HFF-Myc (cell line): ENCODE data around the gene RPTOR.

ENCODE experiments used
- DNase-seq: peaks from one replicate; pipeline ENCODE4 v3.0.0-alpha.2; 2011; ENCODE audit warnings: low read depth; ENCODE audit errors: extremely low read depth
- H3K4me3 ChIP-seq: replicated peaks from 2 replicates; pipeline ENCODE4 v1.5.1; 2011; ENCODE audit warnings: low read depth, mild to moderate bottlenecking, control low read depth, low read length
- TF ChIP-seq, protein P1 (sequence below): IDR thresholded peaks from 2 replicates; pipeline ENCODE4 v1.5.1; 2012; ENCODE audit warnings: mild to moderate bottlenecking, low read depth, low read length, control low read depth; ENCODE audit errors: missing control alignments

The RPTOR gene

DNA sequence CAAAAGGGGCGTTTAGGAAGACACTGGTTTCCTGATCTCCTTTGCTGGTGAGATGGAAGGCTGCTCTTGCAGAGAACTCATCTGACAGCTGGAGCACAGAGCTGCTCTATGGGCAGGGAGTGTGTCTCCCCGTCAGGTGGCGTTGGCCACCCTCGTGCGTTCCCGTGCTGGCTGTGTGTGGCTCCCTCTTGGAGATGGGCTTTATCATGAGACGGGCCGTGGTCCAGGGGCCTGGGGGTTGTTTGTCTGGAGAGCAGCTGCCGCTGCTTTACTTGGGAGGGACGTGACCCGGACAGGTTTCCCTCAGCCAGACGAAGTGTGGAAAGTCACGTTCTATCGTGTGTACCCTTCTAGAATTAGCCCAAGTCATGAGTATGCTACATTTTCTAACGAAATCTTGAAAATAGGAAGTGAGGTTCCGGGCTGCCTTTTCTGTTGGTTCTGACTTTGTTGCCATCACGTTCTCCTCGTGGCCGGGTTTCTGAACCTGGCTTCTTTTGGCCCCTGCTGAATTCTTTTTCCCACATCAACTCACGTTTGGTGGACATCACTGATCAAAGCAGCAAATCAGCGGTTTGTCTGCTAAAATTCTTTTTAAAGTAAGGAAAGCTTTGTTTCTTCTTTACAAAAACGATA lies 341.4 kb downstream of the RPTOR start:
- TF ChIP-seq, protein P1, sequence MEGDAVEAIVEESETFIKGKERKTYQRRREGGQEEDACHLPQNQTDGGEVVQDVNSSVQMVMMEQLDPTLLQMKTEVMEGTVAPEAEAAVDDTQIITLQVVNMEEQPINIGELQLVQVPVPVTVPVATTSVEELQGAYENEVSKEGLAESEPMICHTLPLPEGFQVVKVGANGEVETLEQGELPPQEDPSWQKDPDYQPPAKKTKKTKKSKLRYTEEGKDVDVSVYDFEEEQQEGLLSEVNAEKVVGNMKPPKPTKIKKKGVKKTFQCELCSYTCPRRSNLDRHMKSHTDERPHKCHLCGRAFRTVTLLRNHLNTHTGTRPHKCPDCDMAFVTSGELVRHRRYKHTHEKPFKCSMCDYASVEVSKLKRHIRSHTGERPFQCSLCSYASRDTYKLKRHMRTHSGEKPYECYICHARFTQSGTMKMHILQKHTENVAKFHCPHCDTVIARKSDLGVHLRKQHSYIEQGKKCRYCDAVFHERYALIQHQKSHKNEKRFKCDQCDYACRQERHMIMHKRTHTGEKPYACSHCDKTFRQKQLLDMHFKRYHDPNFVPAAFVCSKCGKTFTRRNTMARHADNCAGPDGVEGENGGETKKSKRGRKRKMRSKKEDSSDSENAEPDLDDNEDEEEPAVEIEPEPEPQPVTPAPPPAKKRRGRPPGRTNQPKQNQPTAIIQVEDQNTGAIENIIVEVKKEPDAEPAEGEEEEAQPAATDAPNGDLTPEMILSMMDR: no peak
- H3K4me3 ChIP-seq: no peak overlapping the region
- DNase-seq: no peak

DNA sequence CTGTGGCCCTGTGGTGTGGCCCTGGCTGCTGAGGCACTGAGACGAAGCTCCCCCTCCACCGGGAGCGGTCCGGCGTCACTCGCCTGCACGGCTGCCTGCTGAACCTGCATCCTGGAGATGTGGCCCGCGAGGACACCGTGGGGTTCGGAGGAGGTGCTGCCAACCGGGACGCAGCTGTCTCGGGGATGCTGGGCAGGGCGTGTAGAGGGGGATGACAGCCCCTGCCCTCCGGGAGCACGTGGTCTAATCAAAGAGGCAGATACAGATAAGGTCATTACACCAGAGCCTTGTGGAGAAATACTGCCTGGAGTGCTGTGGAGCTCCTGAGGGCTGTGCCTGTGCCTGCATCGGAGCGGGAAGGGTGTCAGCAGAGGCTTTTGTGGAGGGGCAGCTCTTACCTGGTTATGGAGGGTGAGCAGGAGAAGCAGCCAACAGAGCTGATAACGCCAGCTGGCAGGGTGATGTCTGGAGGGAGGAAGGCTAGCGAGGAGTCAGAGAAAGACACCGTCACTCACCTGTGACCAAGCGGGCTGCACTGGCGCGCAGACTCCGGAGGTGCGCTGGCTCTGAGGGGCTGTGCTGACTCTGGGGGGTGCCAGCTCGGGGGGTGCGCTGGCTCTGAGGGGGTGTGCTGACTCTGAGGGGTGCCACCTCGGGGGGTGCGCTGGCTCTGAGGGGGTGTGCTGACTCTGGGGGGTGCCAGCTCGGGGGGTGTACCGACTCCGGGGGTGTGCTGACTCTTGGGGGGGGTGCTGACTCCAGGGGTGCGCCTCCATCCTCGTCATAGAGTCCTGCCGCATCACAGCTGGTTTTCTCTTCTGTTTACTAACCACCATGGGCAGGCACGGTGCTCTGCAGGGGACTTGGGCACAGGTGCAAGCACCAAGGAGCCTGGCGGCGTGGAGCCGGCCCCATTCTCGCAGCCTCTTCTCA lies 342.3 kb downstream of the RPTOR start:
- no peak overlapping the region for H3K4me3 ChIP-seq
- DNase-seq: no peak
- TF ChIP-seq, protein P1: no peak

DNA sequence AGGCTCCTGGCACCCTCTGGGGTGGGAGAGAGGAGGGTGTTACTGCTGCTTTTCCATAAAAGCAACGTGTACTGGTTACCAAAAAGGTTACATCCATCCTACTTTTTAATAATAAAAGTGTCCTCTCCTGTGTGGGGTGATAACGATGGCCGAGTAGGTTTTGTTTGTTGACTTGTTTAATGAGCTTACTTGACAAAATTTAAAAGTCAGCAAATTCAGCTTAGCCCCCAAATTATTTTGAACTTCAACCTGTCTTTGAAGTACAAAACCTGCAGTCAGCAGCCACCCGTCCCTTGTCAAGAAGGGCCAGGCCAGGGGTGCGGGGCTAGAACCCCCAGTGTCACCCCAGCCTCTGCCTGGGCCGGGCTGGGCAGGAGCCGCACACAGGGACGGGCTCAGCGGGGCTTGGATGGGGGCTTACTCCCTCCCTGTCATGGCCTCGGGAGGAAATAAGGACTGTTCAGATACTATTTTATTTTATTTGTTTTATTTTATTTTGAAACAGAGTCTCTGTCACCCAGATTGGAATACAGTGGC lies 343.1 kb downstream of the RPTOR start:
- no peak for DNase-seq
- no peak overlapping the region for H3K4me3 ChIP-seq
- TF ChIP-seq, protein P1: no peak

DNA sequence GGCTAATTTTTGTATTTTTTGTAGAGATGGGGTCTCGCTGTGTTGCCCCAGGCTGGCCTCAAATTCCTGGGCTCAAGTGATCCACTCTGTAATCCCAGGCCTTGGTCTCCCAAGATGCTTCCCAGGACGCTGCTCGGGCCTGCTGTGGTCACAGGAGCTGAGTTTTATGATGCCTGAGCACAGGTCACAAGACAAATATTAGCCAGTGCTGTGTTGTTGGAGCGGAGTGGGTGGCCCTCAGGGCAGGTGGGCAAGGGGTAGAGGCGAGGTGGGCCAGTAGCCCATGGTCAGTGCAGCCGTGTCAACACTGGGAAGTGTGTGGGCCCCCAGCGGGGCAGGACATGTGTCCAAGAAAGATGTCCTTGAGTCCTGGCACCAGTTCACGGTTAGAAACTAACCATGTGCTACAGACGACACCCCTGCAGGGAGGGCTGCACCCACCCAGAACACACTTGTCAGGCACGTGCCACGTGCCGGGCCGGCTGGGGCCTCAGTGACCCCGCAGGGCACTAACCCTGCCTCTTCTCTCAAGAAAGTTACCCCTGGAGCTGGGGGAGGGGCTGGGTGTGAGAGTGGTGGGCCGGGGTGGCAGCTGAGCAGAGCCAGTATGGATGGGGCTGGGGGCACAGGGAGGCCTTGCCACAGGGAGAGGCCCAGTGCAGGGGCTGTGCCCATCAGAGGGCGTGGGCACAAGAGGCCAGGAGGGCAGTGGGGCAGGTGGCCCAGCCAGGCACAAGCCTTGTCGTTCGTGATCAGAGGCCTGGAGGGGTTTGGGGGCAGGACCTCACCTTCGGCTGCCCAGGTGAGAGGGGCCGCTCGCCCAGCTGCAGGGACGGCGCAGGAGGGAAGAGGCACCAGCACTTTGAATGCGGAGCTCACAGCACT lies 343.9 kb downstream of the RPTOR start:
- TF ChIP-seq, protein P1: no peak
- H3K4me3 ChIP-seq: no peak overlapping the region
- DNase-seq: no peak

DNA sequence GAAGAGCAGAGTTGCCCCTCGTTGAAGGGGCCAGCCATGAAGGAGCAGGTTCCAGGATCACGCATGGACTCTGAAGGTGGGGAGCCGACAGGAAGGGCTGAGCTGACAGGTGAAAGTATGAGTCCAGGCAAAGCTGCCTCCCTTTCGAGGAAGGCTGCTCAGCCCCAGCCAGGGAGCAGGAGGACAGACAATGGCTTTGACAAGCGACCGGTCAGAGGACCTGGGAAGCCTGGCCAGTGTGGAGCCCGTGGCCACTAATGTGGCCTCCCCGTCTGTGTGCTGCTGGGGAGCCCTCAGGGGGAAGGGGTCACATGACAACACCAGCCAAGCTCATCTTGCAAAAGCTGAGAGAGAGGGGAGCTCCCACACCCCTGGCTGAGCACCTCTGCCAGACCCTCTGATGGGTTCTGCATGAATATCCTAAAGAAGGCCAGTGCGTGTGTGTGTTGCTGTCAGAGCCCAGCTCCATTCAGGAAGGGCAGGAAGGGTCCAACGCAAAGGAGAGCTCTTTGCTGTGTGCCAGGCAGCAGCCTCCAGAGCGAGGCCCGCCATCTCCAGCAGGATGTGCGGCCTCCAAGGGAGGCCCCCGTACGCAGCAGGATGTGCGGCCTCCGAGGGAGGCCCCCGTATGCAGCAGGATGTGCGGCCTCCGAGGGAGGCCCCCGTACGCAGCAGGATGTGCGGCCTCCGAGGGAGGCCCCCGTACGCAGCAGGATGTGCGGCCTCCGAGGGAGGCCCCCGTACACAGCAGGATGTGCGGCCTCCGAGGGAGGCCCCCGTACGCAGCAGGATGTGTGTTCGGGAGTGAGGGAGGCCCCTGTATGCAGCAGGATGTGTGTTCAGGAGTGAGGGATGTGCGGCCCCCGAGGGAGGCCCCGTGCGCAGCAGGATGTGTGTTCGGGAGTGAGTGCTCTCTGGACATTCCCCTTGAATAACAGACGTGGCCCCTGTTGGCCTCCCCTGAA lies 344.9 kb downstream of the RPTOR start:
- TF ChIP-seq, protein P1: no peak
- DNase-seq: no peak
- no peak overlapping the region for H3K4me3 ChIP-seq
